ENCODE results near the gene HMGCLL1.

DNA sequence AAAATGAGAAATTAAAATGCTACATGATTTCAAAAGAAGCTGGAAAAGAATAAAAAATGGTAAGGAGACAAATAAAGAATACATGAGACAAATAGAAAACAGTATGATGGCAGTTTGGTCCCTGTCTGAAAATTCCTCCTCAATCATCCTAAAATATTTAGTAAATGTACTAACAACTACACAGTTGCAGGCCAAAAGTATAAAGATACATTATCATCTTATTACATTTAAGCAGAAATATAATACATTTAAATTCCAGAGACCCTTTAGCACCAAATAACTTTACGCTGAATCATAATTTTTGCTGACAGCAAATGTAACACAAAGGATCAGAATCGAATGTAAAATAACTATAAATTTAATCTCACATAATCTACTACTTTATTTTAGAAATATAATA is 4.4 kb downstream of the HMGCLL1 start:
- TF ChIP-seq, protein P1, sequence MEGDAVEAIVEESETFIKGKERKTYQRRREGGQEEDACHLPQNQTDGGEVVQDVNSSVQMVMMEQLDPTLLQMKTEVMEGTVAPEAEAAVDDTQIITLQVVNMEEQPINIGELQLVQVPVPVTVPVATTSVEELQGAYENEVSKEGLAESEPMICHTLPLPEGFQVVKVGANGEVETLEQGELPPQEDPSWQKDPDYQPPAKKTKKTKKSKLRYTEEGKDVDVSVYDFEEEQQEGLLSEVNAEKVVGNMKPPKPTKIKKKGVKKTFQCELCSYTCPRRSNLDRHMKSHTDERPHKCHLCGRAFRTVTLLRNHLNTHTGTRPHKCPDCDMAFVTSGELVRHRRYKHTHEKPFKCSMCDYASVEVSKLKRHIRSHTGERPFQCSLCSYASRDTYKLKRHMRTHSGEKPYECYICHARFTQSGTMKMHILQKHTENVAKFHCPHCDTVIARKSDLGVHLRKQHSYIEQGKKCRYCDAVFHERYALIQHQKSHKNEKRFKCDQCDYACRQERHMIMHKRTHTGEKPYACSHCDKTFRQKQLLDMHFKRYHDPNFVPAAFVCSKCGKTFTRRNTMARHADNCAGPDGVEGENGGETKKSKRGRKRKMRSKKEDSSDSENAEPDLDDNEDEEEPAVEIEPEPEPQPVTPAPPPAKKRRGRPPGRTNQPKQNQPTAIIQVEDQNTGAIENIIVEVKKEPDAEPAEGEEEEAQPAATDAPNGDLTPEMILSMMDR (IDR thresholded peaks at IDR 0.05), result no peak
- no peak for TF ChIP-seq POLR2A (IDR thresholded peaks at IDR 0.05)
